HCT116 (cell line): Measurements from ENCODE around the gene BCL2L15. TPM values are rescaled to one million over a fixed set of nuclear protein-coding genes. Genes with fewer than 3 reads are reported as not detected.

ENCODE experiments used
- ATAC-seq: fragments of 200-7000 bp; cut with Tn5 transposase; 2 replicates; pipeline ENCODE4 v1.9.1; 2020; ENCODE audit warnings: mild to moderate bottlenecking, moderate library complexity
- BruUV-seq: library from RNA; stranded (reverse); fragments of 400-500 nt; replicated peaks from 2 replicates; lab custom pipeline; 2021; lab: Mats Ljungman, UMichigan
- CTCF ChIA-PET: fragments of 300-600 bp; sonication (Branson Sonifier 250); formaldehyde crosslinking; loops from one replicate; lab custom pipeline; 2021; ENCODE audit warnings: antibody characterized with exemption; lab: Charles Lee
- POLR2A ChIA-PET: fragments of 300-600, 350-600 bp; sonication (Branson Sonifier 250); formaldehyde crosslinking; loops from one replicate; lab custom pipeline; 2021; ENCODE audit warnings: antibody characterized with exemption; lab: Charles Lee
- RAD21 ChIA-PET, 2 experiments: fragments of 300-600 bp; sonication (Branson Sonifier 250); formaldehyde crosslinking; loops; one replicate each; lab custom pipeline; 2023; ENCODE audit warnings: low total read pairs in 2 of 2; ENCODE audit not compliant: uncharacterized antibody in 2 of 2, unreplicated experiment in 2 of 2, low non-redundant PET in 1 of 2; lab: Charles Lee
- DNase-seq: peaks from one replicate; pipeline ENCODE4 v3.0.0-alpha.2; 2010; ENCODE audit warnings: low read depth, low spot score
- H2AFZ ChIP-seq: fragments of 200-600 bp; shearing (Covaris generic), sonication (generic); 2 replicates; pipeline ENCODE4 v1.6.1; 2017; ENCODE audit warnings: low read depth, mixed run types, mixed read lengths, antibody characterized with exemption, low read length; ENCODE audit not compliant: poor library complexity, severe bottlenecking
- H3K27ac ChIP-seq: 2 replicates; pipeline ENCODE4 v1.5.1; 2012; ENCODE audit warnings: low read depth, low read length
- H3K27me3 ChIP-seq: fragments of 200-600 bp; sonication (generic); 2 replicates; pipeline ENCODE4 v1.6.1; 2016; ENCODE audit warnings: mixed run types, low read length, mixed read lengths; ENCODE audit not compliant: insufficient read depth
- H3K36me3 ChIP-seq, 2 experiments: fragments of 200-500 bp in 1 of 2; fragments of 200-600 bp in 1 of 2; sonication (Bioruptor generic) in 1 of 2; sonication (generic) in 1 of 2; 2 replicates each; pipeline versions ENCODE4 v1.5.1 to v1.6.1; 2014 to 2016; ENCODE audit warnings: low read length in 2 of 2, inconsistent platforms in 1 of 2, mixed read lengths in 1 of 2, mixed run types in 1 of 2; ENCODE audit not compliant: insufficient read depth in 2 of 2, control insufficient read depth in 1 of 2
- H3K4me1 ChIP-seq, 2 experiments: fragments of 200-600 bp in 1 of 2; sonication (generic) in 1 of 2; 2 replicates each; pipeline versions ENCODE4 v1.5.1 to v1.6.1; 2012 to 2017; ENCODE audit warnings: low read length in 2 of 2, inconsistent platforms in 1 of 2, mild to moderate bottlenecking in 1 of 2, mixed read lengths in 1 of 2, mixed run types in 1 of 2, moderate library complexity in 1 of 2; ENCODE audit not compliant: insufficient read depth in 2 of 2, control insufficient read depth in 1 of 2
- H3K4me2 ChIP-seq: fragments of 200-600 bp; sonication (generic); 2 replicates; pipeline ENCODE4 v1.6.1; 2017; ENCODE audit warnings: mixed run types, low read length, mixed read lengths
- H3K4me3 ChIP-seq, 2 experiments: fragments of 200-600 bp in 1 of 2; sonication (generic) in 1 of 2; replicated peaks in 1 of 2; 2 replicates each; pipeline ENCODE4 v1.5.1; 2011 to 2016; ENCODE audit warnings: low read length in 2 of 2, control low read depth in 1 of 2, low read depth in 1 of 2, mild to moderate bottlenecking in 1 of 2, mixed read lengths in 1 of 2, mixed run types in 1 of 2
- H3K79me2 ChIP-seq: fragments of 200-600 bp; sonication (generic); 2 replicates; pipeline ENCODE4 v1.6.1; 2017; ENCODE audit warnings: mild to moderate bottlenecking, mixed run types, low read length, moderate library complexity, mixed read lengths; ENCODE audit not compliant: insufficient read depth
- H3K9ac ChIP-seq: fragments of 200-600 bp; sonication (generic); 2 replicates; pipeline ENCODE4 v1.6.1; 2016; ENCODE audit warnings: low read length, mixed read lengths
- H3K9me2 ChIP-seq: fragments of 200-600 bp; sonication (generic), shearing (Covaris generic); 2 replicates; pipeline ENCODE4 v1.6.1; 2017; ENCODE audit warnings: mixed run types, mild to moderate bottlenecking, moderate library complexity; ENCODE audit not compliant: insufficient read depth
- H3K9me3 ChIP-seq, 2 experiments: fragments of 200-500 bp in 1 of 2; fragments of 200-600 bp in 1 of 2; sonication (Bioruptor generic) in 1 of 2; sonication (generic) in 1 of 2; 2 replicates each; pipeline ENCODE4 v1.6.1; 2014 to 2017; ENCODE audit warnings: low read length in 2 of 2, mixed read lengths in 2 of 2, inconsistent platforms in 1 of 2, low read depth in 1 of 2, mild to moderate bottlenecking in 1 of 2, mixed run types in 1 of 2, moderate library complexity in 1 of 2; ENCODE audit not compliant: control insufficient read depth in 1 of 2, insufficient read depth in 1 of 2
- H4K20me1 ChIP-seq: fragments of 200-600 bp; sonication (generic), shearing (Covaris generic); 2 replicates; pipeline ENCODE4 v1.6.1; 2017; ENCODE audit warnings: mixed run types, mild to moderate bottlenecking, moderate library complexity; ENCODE audit not compliant: insufficient read depth
- CBX3 ChIP-seq: IDR thresholded peaks from 2 replicates; pipeline ENCODE4 v1.6.1; 2012; ENCODE audit warnings: low read depth
- EGR1 ChIP-seq: IDR thresholded peaks from 2 replicates; pipeline ENCODE4 v1.6.1; 2012; ENCODE audit warnings: low read depth
- ELF1 ChIP-seq: IDR thresholded peaks from 2 replicates; pipeline ENCODE4 v1.6.1; 2012; ENCODE audit warnings: low read depth, borderline replicate concordance
- EZH2 ChIP-seq: fragments of 200-600 bp; sonication (generic); IDR thresholded peaks from 2 replicates; pipeline ENCODE4 v1.6.1; 2017; ENCODE audit warnings: antibody characterized with exemption, mixed run types
- EZH2phosphoT487 ChIP-seq: fragments of 200-600 bp; IDR thresholded peaks from 2 replicates; pipeline ENCODE4 v1.6.1; 2018; ENCODE audit warnings: antibody characterized with exemption, borderline replicate concordance
- FOSL1 ChIP-seq: IDR thresholded peaks from 2 replicates; pipeline ENCODE4 v1.6.1; 2012; ENCODE audit warnings: low read depth
- POLR2A ChIP-seq: IDR thresholded peaks from 2 replicates; pipeline ENCODE4 v1.7.0; 2011; ENCODE audit warnings: borderline replicate concordance; ENCODE audit not compliant: insufficient read depth, insufficient read length; ENCODE audit errors: extremely low read depth
- REST ChIP-seq: IDR thresholded peaks from 2 replicates; pipeline ENCODE4 v1.6.1; 2012; ENCODE audit warnings: low read depth
- TCF7L2 ChIP-seq: IDR thresholded peaks from 2 replicates; pipeline ENCODE4 v1.7.0; 2011; ENCODE audit warnings: borderline replicate concordance, inconsistent platforms; ENCODE audit not compliant: insufficient read depth, insufficient read length; ENCODE audit errors: extremely low read depth
- YY1 ChIP-seq: IDR thresholded peaks from 2 replicates; pipeline ENCODE4 v1.6.1; 2011; ENCODE audit warnings: low read length, low read depth, moderate library complexity, mild to moderate bottlenecking; ENCODE audit not compliant: insufficient replicate concordance; ENCODE audit errors: extremely low read depth
- ZFX ChIP-seq: fragments of 450-650 bp; IDR thresholded peaks from 2 replicates; pipeline ENCODE4 v1.6.1; 2017
- ZNF274 ChIP-seq: fragments of 200-500 bp; sonication (Bioruptor generic); IDR thresholded peaks from 2 replicates; pipeline ENCODE4 v1.6.1; 2014; ENCODE audit warnings: mild to moderate bottlenecking, low read depth, low read length, inconsistent platforms
- intact Hi-C: fragments of 100-400 bp; cut with micrococcal nuclease; formaldehyde crosslinking; loops from 2 replicates; pipeline ENCODE4 v1.10.0; 2022
- total RNA-seq: library from RNA; stranded (reverse); gene quantifications from one replicate; pipeline ENCODE4 v1.2.1, GENCODE V29; 2021; ENCODE audit not compliant: unreplicated experiment
- TF ChIP-seq, protein P1 (sequence below): IDR thresholded peaks from 2 replicates; pipeline ENCODE4 v1.6.1; 2012
- TF ChIP-seq, protein P2 (sequence below): IDR thresholded peaks from 2 replicates; pipeline ENCODE4 v1.6.1; 2012

The BCL2L15 gene
- total RNA-seq, 1 experiment from 2014 or later, result 0.54 TPM

DNA sequence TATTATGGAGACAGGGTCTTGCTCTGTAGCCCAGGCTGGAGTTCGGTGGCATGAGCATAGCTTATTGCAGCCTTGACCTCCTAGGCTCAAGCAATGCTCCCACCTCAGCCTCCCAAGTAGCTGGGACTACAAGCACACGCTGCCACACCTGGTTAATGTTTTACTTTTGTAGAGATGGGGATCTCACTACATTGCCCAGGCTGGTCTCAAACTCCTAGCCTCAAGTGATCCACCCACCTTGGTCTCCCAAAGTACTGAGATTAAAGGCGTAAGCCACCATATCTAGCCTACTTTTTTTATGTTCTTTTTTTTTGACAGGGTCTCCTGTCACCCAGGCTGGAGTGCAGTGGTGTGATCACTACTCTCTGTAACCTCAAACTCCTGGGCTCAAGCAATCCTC, 5.9 kb upstream of the BCL2L15 start:
- DNase-seq (no peak), ATAC-seq (no peak)
- BruUV-seq, result no TSS peak
- Histone ChIP-seq H3K27ac (no peak overlapping the region), H3K27me3 (no peaks in the 10 kb centered on the region), H2AFZ (no peak overlapping the region), H3K36me3 (peaks cover 4 to 9% of the 10 kb centered on the region in 2 experiments; a peak in 1 of 4 replicates), H3K4me3 (no peak overlapping the region), H3K79me2 (no peaks in the 10 kb centered on the region), H3K4me1 (peaks cover 11 to 13% of the 10 kb centered on the region in 2 experiments), H3K9ac (no peak overlapping the region), H4K20me1 (no peaks in the 10 kb centered on the region), H3K9me3 (no peaks in the 10 kb centered on the region), H3K9me2 (no peaks in the 10 kb centered on the region), H3K4me2 (no peak overlapping the region)
- intact Hi-C loops, result no loop called here
- no peak for TF ChIP-seq POLR2A
- TF ChIP-seq, protein P1, sequence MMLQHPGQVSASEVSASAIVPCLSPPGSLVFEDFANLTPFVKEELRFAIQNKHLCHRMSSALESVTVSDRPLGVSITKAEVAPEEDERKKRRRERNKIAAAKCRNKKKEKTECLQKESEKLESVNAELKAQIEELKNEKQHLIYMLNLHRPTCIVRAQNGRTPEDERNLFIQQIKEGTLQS, result no peak
- ChIA-PET POLR2A (no interaction called here), RAD21 (no interaction called here), CTCF (no interaction called here)

DNA sequence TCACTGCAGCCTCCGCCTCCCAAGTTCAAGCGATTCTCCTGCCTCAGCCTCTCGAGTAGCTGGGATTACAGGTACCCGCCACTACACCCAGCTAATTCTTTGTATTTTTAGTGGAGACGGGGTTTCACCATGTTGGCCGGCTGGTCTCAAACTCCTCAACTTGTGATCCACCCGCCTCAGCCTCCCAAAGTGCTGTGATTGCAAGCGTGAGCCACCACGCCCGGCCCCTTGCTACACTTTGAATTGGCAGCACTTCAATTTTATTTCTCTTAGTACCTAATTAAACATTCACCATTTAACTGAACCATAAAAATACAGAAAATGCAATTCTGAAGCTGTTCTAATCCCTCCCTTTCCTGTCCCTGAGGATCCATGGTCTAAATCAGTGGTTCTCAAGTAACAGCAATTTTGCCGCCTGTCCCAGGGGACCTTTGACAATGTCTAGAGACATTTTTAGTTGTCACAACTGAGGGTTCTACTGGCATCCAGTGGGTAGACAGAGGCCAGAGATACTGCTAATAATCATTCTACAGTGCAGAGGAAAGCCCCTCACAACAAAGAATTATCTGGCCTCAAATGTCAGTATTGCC, 4.3 kb upstream of the BCL2L15 start:
- H3K36me3 ChIP-seq, result 0 out of 4 replicates have a peak, but pooled peaks cover 0 to 9% of the 10 kb centered on the region in 2 experiments
- no TSS peak for BruUV-seq
- DNase-seq (no peak), ATAC-seq (no peak)
- H2AFZ ChIP-seq, result no peak overlapping the region
- no peaks in the 10 kb centered on the region for H4K20me1 ChIP-seq
- no peak overlapping the region for H3K27ac ChIP-seq
- H3K79me2 ChIP-seq, result no peaks in the 10 kb centered on the region
- peaks cover 27 to 28% of the 10 kb centered on the region in 2 experiments for H3K4me1 ChIP-seq
- POLR2A ChIA-PET, result no interaction called here
- RAD21 ChIA-PET, result no interaction called here
- H3K9me2 ChIP-seq, result no peaks in the 10 kb centered on the region
- H3K4me3 ChIP-seq, result no peak overlapping the region
- H3K4me2 ChIP-seq, result no peak overlapping the region
- intact Hi-C loops, result no loop called here
- H3K9ac ChIP-seq, result no peak overlapping the region
- CTCF ChIA-PET, result no interaction called here
- H3K27me3 ChIP-seq, result no peaks in the 10 kb centered on the region
- H3K9me3 ChIP-seq, result no peaks in the 10 kb centered on the region
- TF ChIP-seq ZFX, result no peak
- TF ChIP-seq, protein P1, result no peak
- no peak for TF ChIP-seq EGR1
- TF ChIP-seq FOSL1, result no peak
- no peak for TF ChIP-seq ZNF274
- no peak for TF ChIP-seq EZH2
- TF ChIP-seq ELF1, result no peak
- no peak for TF ChIP-seq REST
- TF ChIP-seq TCF7L2, result no peak
- no peak for TF ChIP-seq EZH2phosphoT487
- TF ChIP-seq, protein P2, sequence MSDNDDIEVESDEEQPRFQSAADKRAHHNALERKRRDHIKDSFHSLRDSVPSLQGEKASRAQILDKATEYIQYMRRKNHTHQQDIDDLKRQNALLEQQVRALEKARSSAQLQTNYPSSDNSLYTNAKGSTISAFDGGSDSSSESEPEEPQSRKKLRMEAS, result no peak
- TF ChIP-seq CBX3, result no peak
- TF ChIP-seq POLR2A, result no peak
- no peak for TF ChIP-seq YY1
